GM18909 (cell line): ENCODE results near the gene TGM2.

ENCODE experiments used
- ATAC-seq: cut with Tn5 transposase; IDR thresholded peaks from one replicate; pipeline ENCODE4 v1.9.1; 2021; ENCODE audit warnings: mild to moderate bottlenecking; ENCODE audit not compliant: unreplicated experiment, poor library complexity

The TGM2 gene

GRCh38 chr20:38199501-38200390 is 34.7 kb upstream of the TGM2 start:
- no peak for ATAC-seq

- no peak for ATAC-seq
These were observed 33.3 kb upstream of the TGM2 start for GRCh38 chr20:38198238-38198861.

GRCh38 chr20:38197619-38198018 is 32.5 kb upstream of the TGM2 start:
- ATAC-seq = no peak

- no peak for ATAC-seq
These were observed 32.1 kb upstream of the TGM2 start for GRCh38 chr20:38197217-38197616.

- ATAC-seq = no peak
These were observed 31.5 kb upstream of the TGM2 start for GRCh38 chr20:38196592-38196991.

GRCh38 chr20:38196076-38196475 is 31.0 kb upstream of the TGM2 start:
- ATAC-seq = no peak

- ATAC-seq = no peak
These were observed 30.5 kb upstream of the TGM2 start for GRCh38 chr20:38195521-38195920.

- no peak for ATAC-seq
These were observed 30.0 kb upstream of the TGM2 start for GRCh38 chr20:38194971-38195504.

GRCh38 chr20:38193586-38194105 is 28.6 kb upstream of the TGM2 start:
- ATAC-seq = no peak

- no peak for ATAC-seq
These were observed 27.3 kb upstream of the TGM2 start for GRCh38 chr20:38192323-38192885.

- ATAC-seq = no peak
These were observed 26.6 kb upstream of the TGM2 start for GRCh38 chr20:38191654-38192053.

- ATAC-seq = no peak
These were observed 25.9 kb upstream of the TGM2 start for GRCh38 chr20:38190936-38191371.

GRCh38 chr20:38190166-38190565 is 25.1 kb upstream of the TGM2 start:
- no peak for ATAC-seq

GRCh38 chr20:38187517-38187916 is 22.4 kb upstream of the TGM2 start:
- no peak for ATAC-seq

GRCh38 chr20:38186788-38187221 is 21.7 kb upstream of the TGM2 start:
- ATAC-seq = no peak

- ATAC-seq = no peak
These were observed 19.0 kb upstream of the TGM2 start for GRCh38 chr20:38184101-38184500.

GRCh38 chr20:38181971-38182370 is 16.9 kb upstream of the TGM2 start:
- no peak for ATAC-seq

GRCh38 chr20:38181207-38181801 is 16.2 kb upstream of the TGM2 start:
- ATAC-seq = peak; percentile 74

- no peak for ATAC-seq
These were observed 15.7 kb upstream of the TGM2 start for GRCh38 chr20:38180781-38181180.

GRCh38 chr20:38179846-38180245 is 14.8 kb upstream of the TGM2 start:
- ATAC-seq = no peak
